HepG2 (cell line): ENCODE data around the gene IQCC. TPM values are rescaled to one million over a fixed set of nuclear protein-coding genes. Genes with fewer than 3 reads are reported as not detected.

ENCODE experiments used
- AGO1 ChIP-seq: fragments of 200-400 bp; formaldehyde crosslinking; IDR thresholded peaks from 2 replicates; pipeline ENCODE4 v1.6.1; 2017; ENCODE audit warnings: mild to moderate bottlenecking, low read depth, low read length, moderate library complexity; ENCODE audit not compliant: poor library complexity, severe bottlenecking
- ARNT2 ChIP-seq: sonication (generic); formaldehyde crosslinking; IDR thresholded peaks from 2 replicates; pipeline ENCODE4 v1.8.0; 2022; ENCODE audit warnings: mild to moderate bottlenecking, low read depth, missing genetic modification reagents, moderate library complexity
- ATF6 ChIP-seq: sonication (generic); formaldehyde crosslinking; conservative IDR thresholded peaks from 2 replicates; pipeline ENCODE4 v1.4.0; 2020; ENCODE audit warnings: missing genetic modification reagents
- CTCF ChIP-seq: sonication (generic); formaldehyde crosslinking; IDR thresholded peaks from 2 replicates; pipeline ENCODE4 v1.5.0; 2020; ENCODE audit warnings: mild to moderate bottlenecking, missing genetic modification reagents, moderate library complexity
- MAX ChIP-seq: IDR thresholded peaks from 2 replicates; pipeline ENCODE4 v1.6.1; 2012; ENCODE audit warnings: inconsistent platforms
- PAXIP1 ChIP-seq: sonication (generic); formaldehyde crosslinking; conservative IDR thresholded peaks from 2 replicates; pipeline ENCODE4 v1.4.0; 2020; ENCODE audit warnings: mild to moderate bottlenecking, missing genetic modification reagents, moderate library complexity
- TEAD2 ChIP-seq: sonication (generic); formaldehyde crosslinking; IDR thresholded peaks from 2 replicates; pipeline ENCODE4 v1.9.0; 2021; ENCODE audit warnings: missing genetic modification reagents
- ZFP90 ChIP-seq: sonication (generic); formaldehyde crosslinking; IDR thresholded peaks from 2 replicates; pipeline ENCODE4 v1.8.0; 2022; ENCODE audit warnings: missing genetic modification reagents, mild to moderate bottlenecking, inconsistent platforms, borderline replicate concordance
- ZNF318 ChIP-seq: sonication (generic); formaldehyde crosslinking; IDR thresholded peaks from 2 replicates; pipeline ENCODE4 v1.4.0; 2020; ENCODE audit warnings: mild to moderate bottlenecking, missing genetic modification reagents
- ZNF546 ChIP-seq: sonication (generic); formaldehyde crosslinking; conservative IDR thresholded peaks from 2 replicates; pipeline ENCODE4 v1.8.1; 2023; ENCODE audit warnings: mild to moderate bottlenecking, missing genetic modification reagents
- polyA plus RNA-seq, 8 experiments: library from polyadenylated mRNA; depleted of rRNA in 3 of 8; stranded (reverse) in 7 of 8; unstranded in 1 of 8; fragments of >200 nt; fragmentation: Illumina TruSeq in 4 of 8; extraction: Trizol in 4 of 8; gene quantifications; 2 replicates each; pipeline versions ENCODE4 v1.2.1 to v1.2.3, GENCODE V29; 2011 to 2016; ENCODE audit warnings: low read depth in 4 of 8, missing spikeins in 1 of 8, mixed read lengths in 1 of 8; ENCODE audit not compliant: insufficient read depth in 1 of 8
- total RNA-seq, 5 experiments: library from RNA; depleted of rRNA; stranded (reverse); fragments of >200 nt; fragmentation: Illumina TruSeq; extraction: Trizol; gene quantifications; 2 replicates each; pipeline ENCODE4 v1.2.3, GENCODE V29; 2016; ENCODE audit warnings: low read depth in 1 of 5

IQCC gene
- total and polyA plus RNA-seq, 2 of the 13 experiments (the other 11 are each of a cell fraction or from before 2014, with no cell fraction given): 1.7 to 3.0 TPM

- TF ChIP-seq ZFP90 (CRISPR knock-in tag) (no peak), AGO1 (peak; percentile 77), ZNF546 (CRISPR knock-in tag) (no peak), ZNF318 (CRISPR knock-in tag) (no peak), CTCF (CRISPR knock-in tag) (peak; percentile 57), MAX (0 out of 2 replicates have a peak, but pooled peaks have one; percentile 12), TEAD2 (CRISPR knock-in tag) (no peak), ARNT2 (peak; percentile 77; the same call in 1 of the 2 replicates), ATF6 (CRISPR knock-in tag) (no peak), PAXIP1 (CRISPR knock-in tag) (peak; percentile 16; the same call in 1 of the 2 replicates)
Observed at GRCh38 chr1:32201011-32201855, 4.2 kb upstream of the IQCC start (continued).
